ENCODE data around the gene ZNF557. TPM values are rescaled to one million over a fixed set of nuclear protein-coding genes. Genes with fewer than 3 reads are reported as not detected.

Gene ZNF557
- total and polyA plus RNA-seq, 2 of the 8 experiments (the other 6 are each of a cell fraction or from before 2014, with no cell fraction given), result 1.4 to 7.4 TPM

GRCh38 chr19:7106711-7107657, 37.5 kb downstream of the ZNF557 start:
- H3K56ac ChIP-seq (replicated peaks; ENCODE audit: insufficient read length, low read depth, low read length), result peak overlapping the region; percentile 97
- no peak overlapping the region for H4K5ac ChIP-seq (ENCODE audit: insufficient read length, low read depth, low read length)
- H3K79me1 ChIP-seq (ENCODE audit: low read depth, low read length), result no peaks in the 10 kb centered on the region
- no peak for FAIRE-seq
- H4K8ac ChIP-seq (ENCODE audit: extremely low read depth, insufficient read depth, low read length), result no peak overlapping the region
- no peak overlapping the region for H2BK120ac ChIP-seq (replicated peaks; ENCODE audit: low read depth, low read length)
- H3K14ac ChIP-seq (ENCODE audit: insufficient read length), result no peak overlapping the region
- H3K4me3 ChIP-seq (ENCODE audit: extremely low read depth in 1 of 4, insufficient read depth in 2 of 4, low read depth in 3 of 4, low read length in 4 of 4), result no peak overlapping the region
- no peak overlapping the region for H3K18ac ChIP-seq (ENCODE audit: extremely low read depth, low read length)
- peaks cover 3 to 4% of the 10 kb centered on the region in 2 experiments; a peak in 2 of 4 replicates for H3K9me3 ChIP-seq (ENCODE audit: insufficient read depth in 2 of 2, low read depth in 1 of 2, low read length in 1 of 2)
- H3K4ac ChIP-seq (replicated peaks; ENCODE audit: insufficient read length, low read depth, low read length), result no peak overlapping the region
- H4K91ac ChIP-seq (replicated peaks; ENCODE audit: insufficient read length, low read length), result peak overlapping the region; percentile 26
- H2BK12ac ChIP-seq (ENCODE audit: low read depth, low read length), result no peak overlapping the region
- WGBS, 2 experiments (ENCODE audit: extremely low coverage in 1 of 2, insufficient coverage in 1 of 2, insufficient read length in 1 of 2, insufficient replicate concordance in 2 of 2, low coverage in 1 of 2, low lambda C conversion rate in 2 of 2, missing lambda C conversion rate in 1 of 2), result 82 to 100% methylated on average over 3 to 10 of the region's 10 CpGs
- H3K23ac ChIP-seq (ENCODE audit: insufficient read length), result no peak overlapping the region
- H2BK20ac ChIP-seq (ENCODE audit: low read length), result no peak overlapping the region
- H3K27me3 ChIP-seq (replicated peaks in 1 of 4; ENCODE audit: control insufficient read depth in 3 of 4, extremely low read depth in 1 of 4, insufficient read depth in 3 of 4, low read length in 3 of 4), result 0 out of 7 replicates have a peak, but pooled peaks cover 0 to 2% (median 0%) of the 10 kb centered on the region in 4 experiments
- peak overlapping the region; percentile 97; the same call in 1 of the 2 replicates for H2AK5ac ChIP-seq (ENCODE audit: low read depth, low read length)
- no peak overlapping the region for H3K27ac ChIP-seq (ENCODE audit: low read depth, low read length)
- no peak overlapping the region for H3K4me2 ChIP-seq (ENCODE audit: insufficient read depth in 1 of 2, low read depth in 2 of 2, low read length in 2 of 2)
- H3K9ac ChIP-seq (replicated peaks in 1 of 4; ENCODE audit: extremely low read depth in 1 of 4, low read depth in 3 of 4, low read length in 3 of 4), result no peak overlapping the region
- no peak overlapping the region for H2AFZ ChIP-seq (ENCODE audit: low read length)
- no peaks in the 10 kb centered on the region; a peak in 1 of 4 replicates for H3K79me2 ChIP-seq (ENCODE audit: control insufficient read depth in 1 of 2, insufficient read depth in 2 of 2, low read length in 2 of 2)
- ChIA-PET POLR2A (ENCODE audit: partially characterized antibody) (no interaction called here), CTCF (ENCODE audit: partially characterized antibody) (interaction anchor here (1.9 kb wide), 1 partner anchor 234 kb away, joined by 11 read pairs; no protein-coding TSS in a partner anchor)
- H3K4me1 ChIP-seq (replicated peaks in 1 of 4; ENCODE audit: control insufficient read depth in 3 of 4, insufficient read depth in 4 of 4, low read length in 3 of 4), result peaks cover 0 to 5% (median 0%) of the 10 kb centered on the region in 4 experiments; a peak in 4 of 7 replicates
- peaks cover 0 to 10% of the 10 kb centered on the region in 2 experiments for H4K20me1 ChIP-seq (replicated peaks in 1 of 2; ENCODE audit: control insufficient read depth in 1 of 2, insufficient read depth in 2 of 2, low read length in 2 of 2)
- no peak overlapping the region for H2BK15ac ChIP-seq (ENCODE audit: low read length)
- H3K36me3 ChIP-seq (ENCODE audit: control insufficient read depth in 2 of 4, insufficient read depth in 4 of 4, low read length in 3 of 4), result no peaks in the 10 kb centered on the region; a peak in 1 of 8 replicates
- H2BK5ac ChIP-seq (ENCODE audit: low read depth, low read length), result no peak overlapping the region
- peaks cover 16% of the 10 kb centered on the region; the same call in 1 of the 2 replicates for H3K23me2 ChIP-seq (ENCODE audit: low read depth, low read length)
- DNase-seq (ENCODE audit: low read depth in 1 of 2, low spot score in 2 of 2), result no peak
- TF ChIP-seq RAD21 (IDR thresholded peaks at IDR 0.05 in 1 of 2, conservative IDR thresholded peaks at IDR 0.05 in 1 of 2; ENCODE audit: low read depth in 2 of 2, low read length in 2 of 2) (no peak), RFX5 (IDR thresholded peaks at IDR 0.05; ENCODE audit: borderline replicate concordance, low read depth, low read length) (no peak), MAFK (IDR thresholded peaks at IDR 0.05; ENCODE audit: low read depth, low read length) (no peak), POLR2AphosphoS5 (IDR thresholded peaks at IDR 0.05; ENCODE audit: low read depth, low read length) (no peak), EGR1 (IDR thresholded peaks at IDR 0.05; ENCODE audit: borderline replicate concordance, low read depth, low read length) (no peak), HDAC6 (IDR thresholded peaks at IDR 0.05; ENCODE audit: low read depth, low read length) (no peak)
- TF ChIP-seq, protein P1, sequence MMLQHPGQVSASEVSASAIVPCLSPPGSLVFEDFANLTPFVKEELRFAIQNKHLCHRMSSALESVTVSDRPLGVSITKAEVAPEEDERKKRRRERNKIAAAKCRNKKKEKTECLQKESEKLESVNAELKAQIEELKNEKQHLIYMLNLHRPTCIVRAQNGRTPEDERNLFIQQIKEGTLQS (IDR thresholded peaks at IDR 0.05; ENCODE audit: insufficient read depth, low read depth, low read length), result no peak
- TF ChIP-seq, protein P2, sequence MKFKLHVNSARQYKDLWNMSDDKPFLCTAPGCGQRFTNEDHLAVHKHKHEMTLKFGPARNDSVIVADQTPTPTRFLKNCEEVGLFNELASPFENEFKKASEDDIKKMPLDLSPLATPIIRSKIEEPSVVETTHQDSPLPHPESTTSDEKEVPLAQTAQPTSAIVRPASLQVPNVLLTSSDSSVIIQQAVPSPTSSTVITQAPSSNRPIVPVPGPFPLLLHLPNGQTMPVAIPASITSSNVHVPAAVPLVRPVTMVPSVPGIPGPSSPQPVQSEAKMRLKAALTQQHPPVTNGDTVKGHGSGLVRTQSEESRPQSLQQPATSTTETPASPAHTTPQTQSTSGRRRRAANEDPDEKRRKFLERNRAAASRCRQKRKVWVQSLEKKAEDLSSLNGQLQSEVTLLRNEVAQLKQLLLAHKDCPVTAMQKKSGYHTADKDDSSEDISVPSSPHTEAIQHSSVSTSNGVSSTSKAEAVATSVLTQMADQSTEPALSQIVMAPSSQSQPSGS (IDR thresholded peaks at IDR 0.05; ENCODE audit: low read length), result no peak

Data from H1 (cell line).